Central memory CD8-positive, alpha-beta T cell (primary cell): ENCODE data around the gene IL31.

Experiments used
- ATAC-seq: fragments of 150-1000 bp; cut with Tn5 transposase; replicated peaks from 2 replicates; pipeline ENCODE4 v1.10.0; 2022; ENCODE audit warnings: mild to moderate bottlenecking, moderate FRiP score, moderate number of reproducible peaks; ENCODE audit not compliant: poor library complexity, severe bottlenecking; ENCODE audit errors: extremely low read depth
- DNase-seq, 2 donors: peaks; one replicate each; pipeline ENCODE4 v3.0.0; 2021; ENCODE audit warnings: low spot score in 2 of 2
- H3K27ac Mint-ChIP-seq: one replicate; pipeline ENCODE4 v1.8.0; 2022; ENCODE audit warnings: low read depth, mild to moderate bottlenecking, moderate library complexity, mixed read lengths
- H3K27me3 Mint-ChIP-seq: one replicate; pipeline ENCODE4 v1.8.0; 2022; ENCODE audit warnings: mixed read lengths
- H3K36me3 Mint-ChIP-seq: one replicate; pipeline ENCODE4 v1.8.0; 2022; ENCODE audit warnings: mild to moderate bottlenecking, moderate library complexity, mixed read lengths; ENCODE audit not compliant: insufficient read depth
- H3K4me1 Mint-ChIP-seq: one replicate; pipeline ENCODE4 v1.8.0; 2022; ENCODE audit warnings: mixed read lengths
- H3K4me3 Mint-ChIP-seq: one replicate; pipeline ENCODE4 v1.8.0; 2022; ENCODE audit warnings: mild to moderate bottlenecking, moderate library complexity, mixed read lengths
- H3K9me3 Mint-ChIP-seq: one replicate; pipeline ENCODE4 v1.8.0; 2022; ENCODE audit warnings: mixed read lengths

The IL31 gene

GRCh38 chr12:122128481-122128880 is 45.5 kb downstream of the IL31 start:
- H3K27ac Mint-ChIP-seq: peak overlapping the region; percentile 10
- peaks cover 19% of the 10 kb centered on the region for H3K4me1 Mint-ChIP-seq
- DNase-seq (no peak), ATAC-seq (no peak)
- no peak overlapping the region for H3K4me3 Mint-ChIP-seq
- H3K36me3 Mint-ChIP-seq: peaks cover 26% of the 10 kb centered on the region
- H3K27me3 Mint-ChIP-seq: no peaks in the 10 kb centered on the region
- no peaks in the 10 kb centered on the region for H3K9me3 Mint-ChIP-seq

DNA sequence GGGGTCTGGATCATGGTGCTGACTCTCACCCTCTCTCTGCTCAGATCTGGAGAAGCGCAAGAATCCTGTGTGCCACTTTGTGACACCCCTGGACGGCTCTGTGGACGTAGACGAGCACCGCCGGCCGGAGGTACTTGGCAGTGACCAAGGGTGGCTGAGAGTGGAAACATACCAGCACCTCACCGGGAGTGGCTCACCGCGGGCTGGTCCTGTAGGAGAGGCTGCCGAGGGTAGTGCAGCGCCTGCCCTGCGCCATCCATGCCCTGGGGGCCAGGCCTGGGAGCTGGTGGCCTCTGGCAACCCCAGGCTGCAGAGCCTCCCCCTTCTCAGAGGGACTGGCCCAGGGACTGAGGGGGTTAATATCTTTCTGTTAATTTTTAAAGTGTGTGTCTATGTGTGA is 46.2 kb downstream of the IL31 start:
- peak overlapping the region; percentile 10 for H3K27ac Mint-ChIP-seq

DNA sequence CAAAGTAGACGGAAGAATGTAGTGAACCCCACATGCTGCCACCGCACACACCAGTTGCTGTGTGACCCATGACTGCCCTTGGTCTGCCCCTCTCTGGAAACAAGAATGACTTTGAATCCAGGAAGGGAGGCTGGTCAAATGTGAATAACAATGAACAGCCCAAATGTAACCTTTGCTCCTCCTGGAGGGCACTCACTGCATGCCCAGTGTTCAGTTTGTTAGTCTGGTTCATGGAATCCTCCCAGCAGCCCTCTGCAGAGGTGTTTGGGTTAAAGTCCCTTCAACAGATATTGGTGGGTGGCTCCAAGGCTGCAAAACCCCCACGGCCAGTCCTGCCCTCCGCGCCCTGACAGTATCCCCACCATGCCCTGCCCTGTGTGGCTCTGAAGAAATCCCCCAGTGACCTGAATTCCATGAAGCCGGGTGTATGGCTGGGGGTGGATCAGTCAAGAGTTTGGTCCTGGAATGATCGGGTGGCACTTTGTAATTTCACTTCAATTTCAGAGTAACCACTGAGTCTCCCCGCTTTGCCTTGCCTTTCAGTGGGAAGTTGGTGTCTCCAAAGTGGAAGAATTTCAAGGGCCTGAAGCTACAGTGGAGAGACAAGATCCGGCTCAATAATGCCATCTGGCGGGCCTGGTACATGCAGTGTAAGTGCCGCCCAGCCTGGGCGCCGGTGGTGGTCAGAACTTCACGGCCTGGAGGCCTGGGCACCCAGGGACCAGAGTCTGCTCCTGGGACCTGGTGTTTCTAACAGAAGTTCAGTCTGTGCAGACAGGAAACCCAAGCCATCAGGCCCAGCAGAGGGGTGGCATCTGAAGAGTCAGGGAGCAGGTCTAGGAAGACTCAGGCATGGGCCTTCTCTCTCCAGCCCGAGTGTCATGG is 47.1 kb downstream of the IL31 start:
- DNase-seq: no peak
- Mint-ChIP-seq H3K4me1 (peaks cover 24% of the 10 kb centered on the region), H3K36me3 (peaks cover 20% of the 10 kb centered on the region), H3K27ac (peak overlapping the region; percentile 81), H3K27me3 (no peaks in the 10 kb centered on the region), H3K9me3 (no peaks in the 10 kb centered on the region), H3K4me3 (no peak overlapping the region)
- ATAC-seq: no peak

More for the DNA sequence above, 46.2 kb downstream of the IL31 start:
- no peaks in the 10 kb centered on the region for H3K27me3 Mint-ChIP-seq
- no peak overlapping the region for H3K4me3 Mint-ChIP-seq
- DNase-seq (no peak), ATAC-seq (no peak)
- peaks cover 23% of the 10 kb centered on the region for H3K4me1 Mint-ChIP-seq
- no peaks in the 10 kb centered on the region for H3K9me3 Mint-ChIP-seq
- H3K36me3 Mint-ChIP-seq: peaks cover 22% of the 10 kb centered on the region

DNA sequence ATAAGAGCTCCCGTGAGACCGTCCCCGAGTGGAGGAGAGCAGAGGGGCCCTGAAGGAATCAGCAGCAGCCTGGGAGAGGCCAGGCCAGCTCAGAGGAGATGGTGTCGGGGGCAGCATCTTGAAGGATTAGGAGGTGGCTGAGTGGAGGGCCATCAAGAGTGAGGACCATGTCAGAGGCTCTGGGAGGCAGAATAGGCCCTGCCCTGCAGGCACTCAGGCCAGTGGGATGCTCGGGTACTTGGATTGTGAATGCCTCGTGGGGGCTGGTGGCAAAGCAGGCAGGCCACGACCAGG is 47.7 kb downstream of the IL31 start:
- Mint-ChIP-seq H3K27ac (peak overlapping the region; percentile 81), H3K9me3 (no peaks in the 10 kb centered on the region), H3K36me3 (peaks cover 20% of the 10 kb centered on the region), H3K27me3 (no peaks in the 10 kb centered on the region), H3K4me3 (no peak overlapping the region), H3K4me1 (peaks cover 28% of the 10 kb centered on the region)
- ATAC-seq (no peak), DNase-seq (no peak)

- peak overlapping the region; percentile 81 for H3K27ac Mint-ChIP-seq
- DNase-seq: no peak
- peaks cover 28% of the 10 kb centered on the region for H3K4me1 Mint-ChIP-seq
- no peaks in the 10 kb centered on the region for H3K9me3 Mint-ChIP-seq
- H3K36me3 Mint-ChIP-seq: peaks cover 16% of the 10 kb centered on the region
- H3K4me3 Mint-ChIP-seq: no peak overlapping the region
- no peak for ATAC-seq
- H3K27me3 Mint-ChIP-seq: no peaks in the 10 kb centered on the region
Observed at GRCh38 chr12:122125452-122126341, 48.3 kb downstream of the IL31 start.

DNA sequence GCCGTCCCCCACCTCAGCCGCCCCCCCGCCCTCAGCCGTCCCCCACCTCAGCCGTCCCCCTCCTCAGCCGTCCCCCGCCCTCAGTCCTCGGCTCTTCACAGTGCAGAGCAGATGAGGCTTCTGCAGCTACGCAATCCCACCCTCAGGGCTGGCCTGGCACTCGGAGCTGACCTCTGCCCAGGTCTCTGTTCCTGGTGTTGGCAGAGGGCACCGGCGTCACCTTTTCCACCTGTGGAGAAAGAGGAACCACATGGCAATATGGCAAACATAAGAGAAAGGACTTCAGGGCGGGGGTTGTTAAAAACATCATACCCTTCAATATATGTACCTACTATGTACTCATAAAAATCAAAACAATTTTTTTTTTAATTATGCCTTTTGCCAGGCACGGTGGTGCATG is 49.7 kb downstream of the IL31 start:
- H3K27me3 Mint-ChIP-seq: no peaks in the 10 kb centered on the region
- peaks cover 9% of the 10 kb centered on the region for H3K36me3 Mint-ChIP-seq
- no peak overlapping the region for H3K27ac Mint-ChIP-seq
- H3K4me1 Mint-ChIP-seq: peaks cover 28% of the 10 kb centered on the region
- no peak overlapping the region for H3K4me3 Mint-ChIP-seq
- DNase-seq (no peak), ATAC-seq (no peak)
- no peaks in the 10 kb centered on the region for H3K9me3 Mint-ChIP-seq

- Mint-ChIP-seq H3K27me3 (no peaks in the 10 kb centered on the region), H3K36me3 (peaks cover 6% of the 10 kb centered on the region), H3K27ac (peak overlapping the region; percentile 5), H3K9me3 (no peaks in the 10 kb centered on the region), H3K4me3 (no peak overlapping the region), H3K4me1 (peaks cover 28% of the 10 kb centered on the region)
- DNase-seq: no peak
- ATAC-seq: no peak
Observed at GRCh38 chr12:122123761-122124145, 50.3 kb downstream of the IL31 start.

DNA sequence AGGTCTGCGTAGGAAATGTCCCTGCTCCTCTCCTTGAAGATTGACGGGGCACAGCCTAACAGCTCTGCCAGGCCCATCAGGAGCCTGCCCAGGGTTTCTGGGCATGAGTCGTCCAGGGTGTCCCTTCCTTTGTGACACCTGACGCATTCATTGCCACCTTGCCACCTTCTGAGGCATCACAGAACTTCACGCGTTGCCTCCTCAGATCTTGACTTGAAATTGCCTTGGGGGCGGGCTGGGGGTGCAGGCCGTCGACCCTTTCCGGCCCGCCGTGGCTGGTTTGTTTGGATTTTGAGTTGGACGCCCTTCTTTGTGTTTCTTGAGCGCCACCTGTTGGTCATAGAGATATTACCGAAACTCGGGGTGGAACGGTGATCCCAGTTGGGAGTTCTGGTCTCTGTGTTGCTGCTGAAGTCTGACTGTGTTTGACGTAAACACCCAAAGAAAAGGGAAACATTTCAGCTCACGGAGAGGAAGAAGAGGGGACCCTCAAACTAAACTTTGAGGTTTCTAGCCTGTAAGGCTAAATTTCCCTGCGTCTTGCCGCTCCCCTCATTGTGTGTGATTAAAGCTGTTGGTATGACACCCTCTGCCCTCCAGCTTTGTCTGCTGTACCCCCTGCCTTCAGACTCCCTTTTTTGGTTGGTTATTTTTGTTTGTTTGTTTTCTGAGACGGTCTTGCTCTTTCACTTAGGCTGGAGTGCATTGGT is 50.8 kb downstream of the IL31 start:
- no peaks in the 10 kb centered on the region for H3K9me3 Mint-ChIP-seq
- H3K36me3 Mint-ChIP-seq: peaks cover 2% of the 10 kb centered on the region
- DNase-seq (peak; percentile 58 to 67), ATAC-seq (peak; percentile 24)
- peaks cover 28% of the 10 kb centered on the region for H3K4me1 Mint-ChIP-seq
- peak overlapping the region; percentile 2 for H3K4me3 Mint-ChIP-seq
- H3K27me3 Mint-ChIP-seq: no peaks in the 10 kb centered on the region
- peak overlapping the region; percentile 5 for H3K27ac Mint-ChIP-seq
